ENCODE measurements around the gene WFIKKN2. TPM values are rescaled to one million over a fixed set of nuclear protein-coding genes. Genes with fewer than 3 reads are reported as not detected.

The WFIKKN2 gene
- total and polyA plus RNA-seq, 2 experiments from 2014 or later = not detected

DNA sequence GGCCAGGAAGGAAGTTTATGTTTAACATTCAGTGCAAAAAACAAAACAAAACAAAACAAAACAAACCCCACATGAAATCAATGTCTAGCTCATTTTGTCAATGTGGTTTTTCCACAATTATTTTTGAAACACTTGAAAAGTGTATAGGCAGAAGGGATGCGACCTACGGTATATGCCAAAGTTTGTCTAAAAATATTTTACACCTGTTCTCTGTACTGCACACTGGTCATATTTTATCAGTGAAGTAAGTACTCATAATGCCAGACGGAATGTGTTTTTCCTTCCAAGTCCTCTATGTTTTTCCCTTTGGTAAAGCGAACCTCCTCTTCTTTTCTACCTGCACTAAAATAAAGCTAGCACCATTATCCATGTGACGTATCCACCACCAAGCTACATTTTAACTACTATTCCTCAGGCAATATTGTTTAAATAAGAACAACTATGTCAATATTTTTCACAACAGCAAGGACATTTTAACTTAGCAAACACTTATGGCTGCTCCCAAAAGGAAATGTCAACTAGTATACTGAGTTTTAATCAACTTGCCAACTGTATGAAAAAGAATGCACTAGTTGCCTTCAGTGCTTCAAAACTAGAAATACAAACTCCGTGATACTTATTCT is 20.4 kb downstream of the WFIKKN2 start:
- Mint-ChIP-seq H3K36me3 (ENCODE audit: low read depth) (peaks cover under 1% of the 10 kb centered on the region; the same call in 1 of the 3 replicates), H3K9me3 (no peaks in the 10 kb centered on the region), H3K27ac (no peak overlapping the region), H3K4me3 (no peak overlapping the region), H3K27me3 (ENCODE audit: insufficient read depth, low read depth, poor library complexity) (peaks cover 7% of the 10 kb centered on the region), H3K4me1 (peaks cover 9% of the 10 kb centered on the region; the same call in 2 of the 3 replicates)
- H3K4me1 ChIP-seq (ENCODE audit: insufficient read depth) = no peaks in the 10 kb centered on the region
- H3K79me2 ChIP-seq (replicated peaks; ENCODE audit: insufficient read depth) = no peaks in the 10 kb centered on the region
- H3K4me2 ChIP-seq = no peak overlapping the region
- no peak for DNase-seq (ENCODE audit: low spot score)
- TF ChIP-seq, protein P1, sequence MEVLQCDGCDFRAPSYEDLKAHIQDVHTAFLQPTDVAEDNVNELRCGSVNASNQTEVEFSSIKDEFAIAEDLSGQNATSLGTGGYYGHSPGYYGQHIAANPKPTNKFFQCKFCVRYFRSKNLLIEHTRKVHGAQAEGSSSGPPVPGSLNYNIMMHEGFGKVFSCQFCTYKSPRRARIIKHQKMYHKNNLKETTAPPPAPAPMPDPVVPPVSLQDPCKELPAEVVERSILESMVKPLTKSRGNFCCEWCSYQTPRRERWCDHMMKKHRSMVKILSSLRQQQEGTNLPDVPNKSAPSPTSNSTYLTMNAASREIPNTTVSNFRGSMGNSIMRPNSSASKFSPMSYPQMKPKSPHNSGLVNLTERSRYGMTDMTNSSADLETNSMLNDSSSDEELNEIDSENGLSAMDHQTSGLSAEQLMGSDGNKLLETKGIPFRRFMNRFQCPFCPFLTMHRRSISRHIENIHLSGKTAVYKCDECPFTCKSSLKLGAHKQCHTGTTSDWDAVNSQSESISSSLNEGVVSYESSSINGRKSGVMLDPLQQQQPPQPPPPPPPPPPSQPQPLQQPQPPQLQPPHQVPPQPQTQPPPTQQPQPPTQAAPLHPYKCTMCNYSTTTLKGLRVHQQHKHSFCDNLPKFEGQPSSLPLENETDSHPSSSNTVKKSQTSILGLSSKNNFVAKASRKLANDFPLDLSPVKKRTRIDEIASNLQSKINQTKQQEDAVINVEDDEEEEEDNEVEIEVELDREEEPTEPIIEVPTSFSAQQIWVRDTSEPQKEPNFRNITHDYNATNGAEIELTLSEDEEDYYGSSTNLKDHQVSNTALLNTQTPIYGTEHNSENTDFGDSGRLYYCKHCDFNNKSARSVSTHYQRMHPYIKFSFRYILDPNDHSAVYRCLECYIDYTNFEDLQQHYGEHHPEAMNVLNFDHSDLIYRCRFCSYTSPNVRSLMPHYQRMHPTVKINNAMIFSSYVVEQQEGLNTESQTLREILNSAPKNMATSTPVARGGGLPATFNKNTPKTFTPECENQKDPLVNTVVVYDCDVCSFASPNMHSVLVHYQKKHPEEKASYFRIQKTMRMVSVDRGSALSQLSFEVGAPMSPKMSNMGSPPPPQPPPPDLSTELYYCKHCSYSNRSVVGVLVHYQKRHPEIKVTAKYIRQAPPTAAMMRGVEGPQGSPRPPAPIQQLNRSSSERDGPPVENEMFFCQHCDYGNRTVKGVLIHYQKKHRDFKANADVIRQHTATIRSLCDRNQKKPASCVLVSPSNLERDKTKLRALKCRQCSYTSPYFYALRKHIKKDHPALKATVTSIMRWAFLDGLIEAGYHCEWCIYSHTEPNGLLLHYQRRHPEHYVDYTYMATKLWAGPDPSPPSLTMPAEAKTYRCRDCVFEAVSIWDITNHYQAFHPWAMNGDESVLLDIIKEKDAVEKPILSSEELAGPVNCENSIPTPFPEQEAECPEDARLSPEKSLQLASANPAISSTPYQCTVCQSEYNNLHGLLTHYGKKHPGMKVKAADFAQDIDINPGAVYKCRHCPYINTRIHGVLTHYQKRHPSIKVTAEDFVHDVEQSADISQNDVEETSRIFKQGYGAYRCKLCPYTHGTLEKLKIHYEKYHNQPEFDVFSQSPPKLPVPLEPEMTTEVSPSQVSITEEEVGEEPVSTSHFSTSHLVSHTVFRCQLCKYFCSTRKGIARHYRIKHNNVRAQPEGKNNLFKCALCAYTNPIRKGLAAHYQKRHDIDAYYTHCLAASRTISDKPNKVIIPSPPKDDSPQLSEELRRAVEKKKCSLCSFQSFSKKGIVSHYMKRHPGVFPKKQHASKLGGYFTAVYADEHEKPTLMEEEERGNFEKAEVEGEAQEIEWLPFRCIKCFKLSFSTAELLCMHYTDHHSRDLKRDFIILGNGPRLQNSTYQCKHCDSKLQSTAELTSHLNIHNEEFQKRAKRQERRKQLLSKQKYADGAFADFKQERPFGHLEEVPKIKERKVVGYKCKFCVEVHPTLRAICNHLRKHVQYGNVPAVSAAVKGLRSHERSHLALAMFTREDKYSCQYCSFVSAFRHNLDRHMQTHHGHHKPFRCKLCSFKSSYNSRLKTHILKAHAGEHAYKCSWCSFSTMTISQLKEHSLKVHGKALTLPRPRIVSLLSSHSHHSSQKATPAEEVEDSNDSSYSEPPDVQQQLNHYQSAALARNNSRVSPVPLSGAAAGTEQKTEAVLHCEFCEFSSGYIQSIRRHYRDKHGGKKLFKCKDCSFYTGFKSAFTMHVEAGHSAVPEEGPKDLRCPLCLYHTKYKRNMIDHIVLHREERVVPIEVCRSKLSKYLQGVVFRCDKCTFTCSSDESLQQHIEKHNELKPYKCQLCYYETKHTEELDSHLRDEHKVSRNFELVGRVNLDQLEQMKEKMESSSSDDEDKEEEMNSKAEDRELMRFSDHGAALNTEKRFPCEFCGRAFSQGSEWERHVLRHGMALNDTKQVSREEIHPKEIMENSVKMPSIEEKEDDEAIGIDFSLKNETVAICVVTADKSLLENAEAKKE (CRISPR knock-in tag; IDR thresholded peaks at IDR 0.05) = no peak
- TF ChIP-seq, protein P2, sequence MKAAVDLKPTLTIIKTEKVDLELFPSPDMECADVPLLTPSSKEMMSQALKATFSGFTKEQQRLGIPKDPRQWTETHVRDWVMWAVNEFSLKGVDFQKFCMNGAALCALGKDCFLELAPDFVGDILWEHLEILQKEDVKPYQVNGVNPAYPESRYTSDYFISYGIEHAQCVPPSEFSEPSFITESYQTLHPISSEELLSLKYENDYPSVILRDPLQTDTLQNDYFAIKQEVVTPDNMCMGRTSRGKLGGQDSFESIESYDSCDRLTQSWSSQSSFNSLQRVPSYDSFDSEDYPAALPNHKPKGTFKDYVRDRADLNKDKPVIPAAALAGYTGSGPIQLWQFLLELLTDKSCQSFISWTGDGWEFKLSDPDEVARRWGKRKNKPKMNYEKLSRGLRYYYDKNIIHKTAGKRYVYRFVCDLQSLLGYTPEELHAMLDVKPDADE (IDR thresholded peaks at IDR 0.05) = no peak
- TF ChIP-seq NANOG (IDR thresholded peaks at IDR 0.05; ENCODE audit: borderline replicate concordance) (no peak), STAT1 (IDR thresholded peaks at IDR 0.05; ENCODE audit: unreplicated experiment) (no peak), EZH2phosphoT487 (IDR thresholded peaks at IDR 0.05; ENCODE audit: unreplicated experiment) (no peak)
- H2AFZ ChIP-seq = no peak overlapping the region
- H4K20me1 ChIP-seq (replicated peaks; ENCODE audit: insufficient read depth) = no peaks in the 10 kb centered on the region
- H3K4me3 ChIP-seq = no peak overlapping the region
- H3F3A ChIP-seq (replicated peaks; ENCODE audit: low read depth) = no peaks in the 10 kb centered on the region
- H3K36me3 ChIP-seq (ENCODE audit: insufficient read depth) = no peaks in the 10 kb centered on the region
- H3K9me2 ChIP-seq (ENCODE audit: insufficient read depth) = no peaks in the 10 kb centered on the region
- no peaks in the 10 kb centered on the region for H3K27me3 ChIP-seq (ENCODE audit: insufficient read depth)
- no peak for ATAC-seq
- H3K27ac ChIP-seq (ENCODE audit: low read depth) = no peak overlapping the region

All from GM23338 (cell line).